GM21786 (cell line): ENCODE results near the gene LZTS2.

Source experiments
- ATAC-seq: cut with Tn5 transposase; IDR thresholded peaks from one replicate; pipeline ENCODE4 v1.9.1; 2021; ENCODE audit not compliant: unreplicated experiment

The LZTS2 gene

GRCh38 chr10:101012525-101013364 lies 13.1 kb downstream of the LZTS2 start:
- ATAC-seq, result peak; percentile 85

DNA sequence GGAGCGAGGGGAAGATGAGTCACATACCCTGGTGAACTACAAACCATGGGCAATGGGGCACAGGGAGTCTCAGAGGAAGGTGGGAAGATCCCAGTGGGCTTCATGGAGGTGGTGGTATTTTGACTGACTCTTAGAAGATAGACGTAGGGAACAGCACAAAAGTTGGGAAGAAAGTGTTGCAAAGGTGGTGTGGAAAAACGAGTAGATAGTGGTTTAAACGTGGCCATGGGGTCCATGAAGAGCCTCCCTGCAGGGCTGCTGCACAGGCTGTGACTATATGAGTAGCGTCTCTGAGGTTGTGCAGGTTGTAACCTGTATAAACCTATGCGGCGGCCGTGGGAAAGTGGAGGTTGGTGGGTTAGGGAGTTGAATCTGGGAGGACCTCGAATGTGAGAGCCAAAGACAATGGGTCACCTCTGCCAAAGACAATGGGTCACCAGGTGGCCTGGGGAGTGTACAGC lies 13.8 kb downstream of the LZTS2 start:
- no peak for ATAC-seq

DNA sequence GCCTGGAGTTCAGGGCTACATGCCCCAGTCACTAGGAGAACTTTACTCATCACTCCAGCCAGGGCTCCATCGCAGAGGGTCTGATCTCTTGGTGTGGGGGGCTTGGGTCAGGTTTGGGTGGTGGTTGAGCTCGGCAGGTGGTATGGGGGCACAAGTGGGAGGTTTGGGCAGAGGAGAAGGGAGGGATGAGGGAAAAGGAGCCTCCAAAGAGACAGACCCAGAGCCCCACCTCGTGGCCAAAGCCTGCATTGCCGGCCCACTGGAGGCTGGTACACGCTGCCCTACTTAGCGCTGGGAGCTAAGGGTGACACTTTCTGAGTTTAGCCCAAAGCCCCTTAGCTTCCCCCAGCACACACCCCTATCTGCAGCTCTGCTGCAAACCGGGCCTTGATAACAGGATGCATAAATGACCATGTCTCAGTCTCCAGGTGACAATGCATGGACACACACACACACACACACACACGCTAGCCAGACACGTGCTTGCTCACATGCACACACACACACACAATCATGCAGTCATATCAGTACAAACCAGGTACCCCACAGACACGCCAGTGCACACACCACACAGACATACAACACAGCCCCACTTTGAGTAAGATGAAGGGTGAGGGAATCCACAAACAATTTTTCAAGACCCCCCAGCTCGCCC lies 14.7 kb downstream of the LZTS2 start:
- ATAC-seq, result no peak

- ATAC-seq, result no peak
These were observed 15.5 kb downstream of the LZTS2 start for GRCh38 chr10:101014966-101015581.

GRCh38 chr10:101015582-101015973 lies 16.0 kb downstream of the LZTS2 start:
- no peak for ATAC-seq

DNA sequence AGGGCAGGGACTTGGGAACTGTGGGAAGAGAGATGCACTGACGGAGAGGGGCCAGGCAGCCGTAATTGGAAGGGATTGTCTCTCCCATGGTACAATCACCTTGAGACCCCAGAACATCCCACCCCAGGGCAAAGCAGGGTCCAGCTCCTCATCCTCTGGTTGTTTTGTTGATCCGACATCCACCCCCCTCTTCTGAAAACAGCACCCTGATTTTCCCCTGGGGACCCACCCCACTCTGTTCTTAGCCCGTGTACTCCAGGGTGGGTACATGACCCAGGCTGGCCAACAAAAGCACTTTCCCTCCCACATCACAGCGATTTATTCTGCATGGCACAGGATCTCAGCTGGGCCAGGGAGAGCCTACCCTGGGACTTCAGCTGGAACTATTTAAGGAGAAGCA lies 17.2 kb downstream of the LZTS2 start:
- ATAC-seq, result no peak

GRCh38 chr10:101018118-101018599 lies 18.6 kb downstream of the LZTS2 start:
- no peak for ATAC-seq

- ATAC-seq, result peak; percentile 49
These were observed 19.2 kb downstream of the LZTS2 start for GRCh38 chr10:101018600-101019439.

GRCh38 chr10:101019440-101019703 lies 19.8 kb downstream of the LZTS2 start:
- no peak for ATAC-seq

- ATAC-seq, result no peak
These were observed 20.9 kb downstream of the LZTS2 start for GRCh38 chr10:101020427-101021075.

DNA sequence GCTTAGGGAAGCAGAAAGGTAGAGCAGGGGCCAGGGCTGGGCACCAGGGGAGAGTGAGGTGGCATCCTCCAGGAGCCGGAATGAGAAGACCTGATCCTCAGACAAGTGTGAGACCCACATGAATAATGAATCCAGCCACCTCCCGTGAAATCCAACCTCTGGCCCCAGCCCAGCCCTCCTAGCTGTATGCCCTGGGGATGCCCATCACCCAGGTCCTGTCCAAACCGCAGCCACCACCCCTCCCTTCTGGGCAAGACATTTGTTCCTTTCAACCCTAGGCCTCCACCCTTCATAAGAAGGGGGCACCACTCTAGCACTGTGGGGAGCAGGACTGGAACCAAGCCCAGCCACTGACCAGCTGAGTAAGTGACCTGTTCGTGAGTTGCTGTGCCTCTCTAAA lies 21.6 kb downstream of the LZTS2 start:
- no peak for ATAC-seq

GRCh38 chr10:101021692-101022251 lies 22.2 kb downstream of the LZTS2 start:
- no peak for ATAC-seq

GRCh38 chr10:101022967-101023705 lies 23.5 kb downstream of the LZTS2 start:
- no peak for ATAC-seq

DNA sequence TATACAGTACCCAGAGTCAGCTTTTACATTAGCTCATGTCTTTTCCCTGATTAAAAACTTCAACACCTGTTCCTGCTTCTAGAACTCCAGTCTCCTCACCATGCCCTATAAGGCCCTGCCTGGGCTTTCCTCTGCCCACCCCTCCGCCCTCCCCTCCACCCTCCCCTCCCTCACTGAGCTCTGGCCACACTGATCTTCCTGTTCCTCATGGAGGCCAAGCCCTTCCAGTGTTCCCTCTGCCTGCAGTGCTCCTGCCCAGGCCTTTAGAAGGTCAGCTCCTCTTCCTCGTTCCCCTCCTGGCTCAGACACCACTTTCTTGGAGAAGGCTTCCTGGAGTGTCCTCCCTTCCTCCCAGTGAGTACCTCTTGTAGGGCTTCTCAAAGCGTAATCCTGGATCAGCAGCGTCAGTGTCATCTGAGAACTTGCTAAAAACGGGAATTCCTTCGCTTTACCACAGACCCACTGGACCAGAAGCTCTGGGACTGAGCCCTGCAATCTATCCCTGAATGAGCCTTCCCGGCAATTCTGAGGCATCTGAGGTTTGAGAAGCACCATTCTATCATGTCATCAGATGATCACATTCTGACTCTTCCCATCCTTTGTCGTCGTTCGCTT lies 27.6 kb downstream of the LZTS2 start:
- ATAC-seq, result no peak

DNA sequence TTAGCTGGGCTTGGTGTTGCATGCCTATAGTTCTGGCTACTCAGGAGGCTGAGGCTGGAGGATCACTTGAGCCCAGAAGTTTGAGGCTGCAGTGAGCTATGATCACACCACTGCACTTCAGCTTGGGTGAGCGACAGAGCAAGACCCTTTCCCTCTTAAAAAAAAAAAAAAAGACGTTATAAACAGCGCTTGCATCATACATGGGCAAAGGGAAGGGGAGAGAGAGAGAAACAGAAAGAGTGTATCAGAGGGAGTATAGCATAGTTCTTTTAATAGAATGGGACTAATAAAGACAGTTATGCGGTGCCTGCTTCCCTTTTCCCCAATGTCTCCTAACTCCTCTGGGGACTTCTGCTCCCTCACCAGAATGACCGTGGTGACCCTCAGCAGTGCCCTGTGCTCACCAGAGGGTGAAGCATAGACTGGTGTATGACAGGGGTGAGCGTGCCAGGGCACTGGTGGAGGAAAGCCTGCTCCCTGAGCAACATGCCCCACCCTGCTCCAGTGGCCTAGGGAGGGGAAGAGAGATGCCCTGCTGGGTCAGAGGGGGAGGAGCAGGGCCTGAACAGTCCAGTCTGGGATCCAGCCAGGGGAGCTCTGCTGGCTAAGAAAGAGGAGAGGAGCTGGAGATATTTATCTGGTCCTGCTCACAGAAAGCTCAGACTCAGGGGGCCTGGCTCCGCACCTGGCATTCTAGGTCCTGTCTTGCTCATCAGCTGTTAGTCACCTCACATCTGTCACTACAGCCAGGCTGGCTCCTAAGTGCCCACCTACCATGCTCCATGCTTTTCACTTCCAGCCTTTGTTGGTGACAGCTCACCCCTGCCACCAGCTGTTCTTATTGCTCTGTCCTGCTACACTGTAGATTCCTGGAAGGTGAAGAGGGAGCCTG lies 29.1 kb downstream of the LZTS2 start:
- ATAC-seq, result no peak

DNA sequence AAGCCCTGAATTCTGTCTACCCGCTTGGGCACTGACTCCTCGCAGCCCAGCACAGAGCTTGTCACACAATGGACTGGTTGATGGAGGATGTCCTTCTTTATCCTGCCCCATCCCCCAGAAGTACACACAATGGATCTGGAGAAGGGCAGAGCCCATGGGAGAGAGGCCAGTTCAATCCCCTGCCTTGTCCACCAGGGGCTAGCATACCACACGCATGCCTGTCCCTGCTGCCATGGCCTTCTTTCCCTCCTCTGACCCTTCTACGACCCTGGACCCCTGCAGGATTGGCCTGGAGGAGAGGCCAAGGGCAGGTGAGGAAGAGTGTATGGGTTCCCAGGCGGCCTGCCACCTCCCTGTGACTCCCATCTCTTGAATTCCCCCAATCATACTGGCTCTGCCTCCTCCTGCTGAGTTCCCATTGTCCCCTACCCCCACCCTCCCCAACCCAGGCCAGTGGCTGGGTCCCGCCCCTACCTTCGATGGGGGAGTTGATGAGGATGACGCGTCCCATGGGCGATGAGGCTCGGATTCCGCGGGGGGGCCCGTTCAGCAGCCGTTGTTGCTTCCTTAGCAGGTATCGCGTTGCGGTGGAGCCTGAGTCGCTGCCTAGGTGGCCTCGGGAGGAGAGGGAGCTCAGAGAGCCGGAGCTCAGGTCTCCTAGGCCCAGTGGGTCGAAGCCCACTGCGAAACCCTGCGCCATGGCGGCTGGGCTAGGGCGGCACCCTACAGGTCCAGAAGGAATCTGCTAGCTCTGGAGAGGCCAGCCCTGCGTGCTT lies 30.1 kb downstream of the LZTS2 start:
- no peak for ATAC-seq

DNA sequence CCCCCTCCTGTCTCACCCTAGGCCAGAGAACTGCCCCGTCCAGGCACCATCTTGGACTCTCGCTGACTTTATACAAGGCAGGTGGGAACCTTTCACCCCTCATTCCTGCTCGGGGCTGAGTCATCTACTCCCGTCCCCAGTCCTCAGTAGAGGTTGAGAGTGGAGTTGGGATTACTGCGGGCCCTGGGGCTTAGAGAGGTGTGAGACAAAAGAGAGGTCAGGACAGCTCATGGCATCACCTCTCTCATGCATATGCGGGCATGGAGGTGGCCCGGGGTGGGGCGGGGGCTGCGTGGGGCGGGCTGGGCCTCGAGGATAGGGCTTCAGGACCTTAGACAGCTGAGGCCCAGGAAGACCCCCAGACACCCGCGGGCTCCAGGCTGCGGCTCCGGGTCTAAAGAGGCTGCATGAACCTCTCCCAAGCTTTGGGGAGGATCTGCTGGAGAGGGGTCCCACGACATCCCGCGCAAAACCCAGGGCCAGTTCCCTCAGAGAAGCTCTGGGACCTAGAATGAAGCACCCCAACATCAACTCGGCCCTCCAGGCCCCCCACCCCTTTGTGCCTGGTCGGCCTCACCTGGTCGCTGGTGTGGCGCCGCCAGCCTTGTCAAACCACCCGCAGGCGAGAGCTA lies 31.0 kb downstream of the LZTS2 start:
- no peak for ATAC-seq
